ENCODE measurements around the gene UNC5A. TPM values are rescaled to one million over a fixed set of nuclear protein-coding genes. Genes with fewer than 3 reads are reported as not detected.

Gene UNC5A
- total and polyA plus RNA-seq, 10 of the 15 experiments (the other 5 are each of a cell fraction or from before 2014, with no cell fraction given) = not detected

DNA sequence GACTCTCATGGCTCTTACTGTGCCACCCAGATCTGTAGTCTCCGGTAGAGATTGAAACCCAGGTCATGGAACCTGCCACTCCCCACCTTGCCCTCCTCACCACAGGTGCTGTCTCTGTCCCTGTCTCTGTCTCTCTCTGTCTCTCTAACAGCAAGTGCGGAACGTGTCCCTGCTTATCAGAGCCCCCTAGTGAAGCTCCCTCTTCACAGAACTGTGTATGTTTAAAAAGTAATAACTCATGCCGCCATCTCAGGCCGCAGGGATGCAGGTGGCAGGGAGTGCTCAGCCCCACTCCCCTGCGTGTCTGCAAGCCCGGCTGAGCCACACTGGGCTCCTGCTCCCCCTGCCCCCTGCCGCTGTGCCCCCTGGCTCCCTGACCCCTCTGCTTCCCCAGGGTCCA is 43.8 kb downstream of the UNC5A start (continued):
- no peak for TF ChIP-seq PBX3 (IDR thresholded peaks at IDR 0.05; ENCODE audit: insufficient replicate concordance, low read depth, low read length)
- TF ChIP-seq E2F8 (IDR thresholded peaks at IDR 0.05; ENCODE audit: low read depth, partially characterized antibody) = no peak
- TF ChIP-seq, protein P1, sequence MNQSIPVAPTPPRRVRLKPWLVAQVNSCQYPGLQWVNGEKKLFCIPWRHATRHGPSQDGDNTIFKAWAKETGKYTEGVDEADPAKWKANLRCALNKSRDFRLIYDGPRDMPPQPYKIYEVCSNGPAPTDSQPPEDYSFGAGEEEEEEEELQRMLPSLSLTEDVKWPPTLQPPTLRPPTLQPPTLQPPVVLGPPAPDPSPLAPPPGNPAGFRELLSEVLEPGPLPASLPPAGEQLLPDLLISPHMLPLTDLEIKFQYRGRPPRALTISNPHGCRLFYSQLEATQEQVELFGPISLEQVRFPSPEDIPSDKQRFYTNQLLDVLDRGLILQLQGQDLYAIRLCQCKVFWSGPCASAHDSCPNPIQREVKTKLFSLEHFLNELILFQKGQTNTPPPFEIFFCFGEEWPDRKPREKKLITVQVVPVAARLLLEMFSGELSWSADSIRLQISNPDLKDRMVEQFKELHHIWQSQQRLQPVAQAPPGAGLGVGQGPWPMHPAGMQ (IDR thresholded peaks at IDR 0.05; ENCODE audit: borderline replicate concordance) = no peak
- TF ChIP-seq NFYA (IDR thresholded peaks at IDR 0.05; ENCODE audit: borderline replicate concordance, low read depth, low read length) = no peak
- no peak for TF ChIP-seq TAF1 (IDR thresholded peaks at IDR 0.05; ENCODE audit: borderline replicate concordance, low read depth, low read length)
- no peak for TF ChIP-seq KLF5 (IDR thresholded peaks at IDR 0.05; ENCODE audit: partially characterized antibody)
- TF ChIP-seq PRDM15 (CRISPR knock-in tag; IDR thresholded peaks at IDR 0.05) = no peak
- no peak for TF ChIP-seq ZSCAN29 (IDR thresholded peaks at IDR 0.05)
- no peak for TF ChIP-seq HDGF (IDR thresholded peaks at IDR 0.05)
- TF ChIP-seq GATAD2B (conservative IDR thresholded peaks at IDR 0.05; ENCODE audit: low read depth) = no peak
- no peak for TF ChIP-seq SMC3 (IDR thresholded peaks at IDR 0.05; ENCODE audit: borderline replicate concordance, low read length)
- TF ChIP-seq SP1 (IDR thresholded peaks at IDR 0.05; ENCODE audit: low read depth, low read length) = no peak

All from GM12878 (cell line).